ENCODE data around the gene ROR2. TPM values are rescaled to one million over a fixed set of nuclear protein-coding genes. Genes with fewer than 3 reads are reported as not detected.
A peak's percentile ranks its signal among the peaks of the same experiment; 100 is the strongest.

ROR2 gene
- total and polyA plus RNA-seq, 2 of the 8 experiments (the other 6 are each of a cell fraction or from before 2014, with no cell fraction given) = 2.7 to 4.3 TPM

GRCh38 chr9:91945277-91946085 lies 4.5 kb downstream of the ROR2 start:
- H3K18ac ChIP-seq (ENCODE audit: extremely low read depth, low read length) = no peak overlapping the region
- H3K9me3 ChIP-seq (ENCODE audit: insufficient read depth in 2 of 2, low read depth in 1 of 2, low read length in 1 of 2) = no peaks in the 10 kb centered on the region
- no peak overlapping the region for H2BK5ac ChIP-seq (ENCODE audit: low read depth, low read length)
- H3K4ac ChIP-seq (replicated peaks; ENCODE audit: insufficient read length, low read depth, low read length) = no peak overlapping the region
- DNase-seq (ENCODE audit: low read depth in 1 of 2, low spot score in 2 of 2) = no peak
- H4K20me1 ChIP-seq (replicated peaks in 1 of 2; ENCODE audit: control insufficient read depth in 1 of 2, insufficient read depth in 2 of 2, low read length in 2 of 2) = peaks cover 0 to 3% of the 10 kb centered on the region in 2 experiments
- peaks cover 19% of the 10 kb centered on the region; the same call in 1 of the 2 replicates for H3K23me2 ChIP-seq (ENCODE audit: low read depth, low read length)
- H3K56ac ChIP-seq (replicated peaks; ENCODE audit: insufficient read length, low read depth, low read length) = no peak overlapping the region
- H2BK120ac ChIP-seq (replicated peaks; ENCODE audit: low read depth, low read length) = no peak overlapping the region
- no peak overlapping the region for H3K23ac ChIP-seq (ENCODE audit: insufficient read length)
- POLR2A ChIA-PET (ENCODE audit: partially characterized antibody) = interaction anchor here (1.2 kb wide), 1 partner anchor 61 kb away, joined by 3 read pairs; no protein-coding TSS in a partner anchor
- CTCF ChIA-PET (ENCODE audit: partially characterized antibody) = interaction anchor here (0.6 to 3.4 kb wide), 12 partner anchors 9 to 193 kb away, joined by 3 to 29 read pairs (median 4); no protein-coding TSS in a partner anchor
- no peak for FAIRE-seq
- H2AFZ ChIP-seq (ENCODE audit: low read length) = no peak overlapping the region
- H3K4me1 ChIP-seq (replicated peaks in 1 of 4; ENCODE audit: control insufficient read depth in 3 of 4, insufficient read depth in 4 of 4, low read length in 3 of 4) = peaks cover 0 to 9% (median under 1%) of the 10 kb centered on the region in 4 experiments
- no peak overlapping the region for H3K4me3 ChIP-seq (ENCODE audit: extremely low read depth in 1 of 4, insufficient read depth in 2 of 4, low read depth in 3 of 4, low read length in 4 of 4)
- peak overlapping the region in 1 of 2 experiments; percentile 17; a peak in 2 of 4 replicates for H3K4me2 ChIP-seq (ENCODE audit: insufficient read depth in 1 of 2, low read depth in 2 of 2, low read length in 2 of 2)
- peaks cover 2% of the 10 kb centered on the region; the same call in 1 of the 2 replicates for H3K79me1 ChIP-seq (ENCODE audit: low read depth, low read length)
- H4K5ac ChIP-seq (ENCODE audit: insufficient read length, low read depth, low read length) = no peak overlapping the region
- H4K91ac ChIP-seq (replicated peaks; ENCODE audit: insufficient read length, low read length) = no peak overlapping the region
- no peak overlapping the region for H2BK12ac ChIP-seq (ENCODE audit: low read depth, low read length)
- peaks cover 5 to 45% (median 32%) of the 10 kb centered on the region in 4 experiments for H3K27me3 ChIP-seq (replicated peaks in 1 of 4; ENCODE audit: control insufficient read depth in 3 of 4, extremely low read depth in 1 of 4, insufficient read depth in 3 of 4, low read length in 3 of 4)
- no peaks in the 10 kb centered on the region for H3K36me3 ChIP-seq (ENCODE audit: control insufficient read depth in 2 of 4, insufficient read depth in 4 of 4, low read length in 3 of 4)
- 84% methylated on average over 10 of the region's 10 CpGs; no CpG with 5 or more reads in 1 of the 2 experiments for WGBS, 2 experiments (ENCODE audit: extremely low coverage in 1 of 2, insufficient coverage in 1 of 2, insufficient read length in 1 of 2, insufficient replicate concordance in 2 of 2, low coverage in 1 of 2, low lambda C conversion rate in 2 of 2, missing lambda C conversion rate in 1 of 2)
- H3K27ac ChIP-seq (ENCODE audit: low read depth, low read length) = no peak overlapping the region
- H4K8ac ChIP-seq (ENCODE audit: extremely low read depth, insufficient read depth, low read length) = no peak overlapping the region
- no peak overlapping the region for H3K14ac ChIP-seq (ENCODE audit: insufficient read length)
- no peak overlapping the region for H2BK15ac ChIP-seq (ENCODE audit: low read length)
- H3K9ac ChIP-seq (replicated peaks in 1 of 4; ENCODE audit: extremely low read depth in 1 of 4, low read depth in 3 of 4, low read length in 3 of 4) = no peak overlapping the region
- H2BK20ac ChIP-seq (ENCODE audit: low read length) = no peak overlapping the region
- no peak overlapping the region for H2AK5ac ChIP-seq (ENCODE audit: low read depth, low read length)
- no peaks in the 10 kb centered on the region for H3K79me2 ChIP-seq (ENCODE audit: control insufficient read depth in 1 of 2, insufficient read depth in 2 of 2, low read length in 2 of 2)
- TF ChIP-seq E2F6 (IDR thresholded peaks at IDR 0.05) (no peak), KDM5A (IDR thresholded peaks at IDR 0.05; ENCODE audit: low read length) (no peak), BACH1 (IDR thresholded peaks at IDR 0.05; ENCODE audit: low read length) (no peak), SP1 (IDR thresholded peaks at IDR 0.05; ENCODE audit: low read depth, low read length) (no peak), CTCF (IDR thresholded peaks at IDR 0.05; ENCODE audit: control extremely low read depth in 1 of 3, insufficient read depth in 1 of 3, low read depth in 1 of 3, low read length in 3 of 3) (no peak), CEBPB (IDR thresholded peaks at IDR 0.05; ENCODE audit: low read depth, low read length) (no peak), ATF2 (IDR thresholded peaks at IDR 0.05; ENCODE audit: low read length) (no peak)

Measured in H1 (cell line).